ENCODE measurements around the gene KRTAP26-1.

DNA sequence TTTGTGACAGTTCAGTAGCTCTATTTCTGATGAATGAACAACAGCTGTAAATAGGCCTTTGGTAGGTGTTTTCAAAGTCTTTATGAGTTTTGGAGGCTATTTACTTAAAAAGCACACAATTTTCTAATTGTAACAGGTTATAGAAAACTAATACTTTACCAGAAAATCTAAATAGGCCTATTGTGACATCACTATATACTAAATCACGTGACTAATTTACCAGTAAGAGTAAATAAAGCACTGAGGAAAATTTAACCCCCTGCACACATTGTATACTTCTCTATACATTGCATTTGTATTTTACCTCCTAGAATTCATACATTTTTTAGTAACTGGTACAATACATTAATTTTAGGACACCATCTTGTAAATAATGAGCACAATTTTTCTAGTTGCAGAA is 15.0 kb downstream of the KRTAP26-1 start:
- no peak for TF ChIP-seq POLR2A (IDR thresholded peaks at IDR 0.05)
- TF ChIP-seq, protein P1, sequence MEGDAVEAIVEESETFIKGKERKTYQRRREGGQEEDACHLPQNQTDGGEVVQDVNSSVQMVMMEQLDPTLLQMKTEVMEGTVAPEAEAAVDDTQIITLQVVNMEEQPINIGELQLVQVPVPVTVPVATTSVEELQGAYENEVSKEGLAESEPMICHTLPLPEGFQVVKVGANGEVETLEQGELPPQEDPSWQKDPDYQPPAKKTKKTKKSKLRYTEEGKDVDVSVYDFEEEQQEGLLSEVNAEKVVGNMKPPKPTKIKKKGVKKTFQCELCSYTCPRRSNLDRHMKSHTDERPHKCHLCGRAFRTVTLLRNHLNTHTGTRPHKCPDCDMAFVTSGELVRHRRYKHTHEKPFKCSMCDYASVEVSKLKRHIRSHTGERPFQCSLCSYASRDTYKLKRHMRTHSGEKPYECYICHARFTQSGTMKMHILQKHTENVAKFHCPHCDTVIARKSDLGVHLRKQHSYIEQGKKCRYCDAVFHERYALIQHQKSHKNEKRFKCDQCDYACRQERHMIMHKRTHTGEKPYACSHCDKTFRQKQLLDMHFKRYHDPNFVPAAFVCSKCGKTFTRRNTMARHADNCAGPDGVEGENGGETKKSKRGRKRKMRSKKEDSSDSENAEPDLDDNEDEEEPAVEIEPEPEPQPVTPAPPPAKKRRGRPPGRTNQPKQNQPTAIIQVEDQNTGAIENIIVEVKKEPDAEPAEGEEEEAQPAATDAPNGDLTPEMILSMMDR (IDR thresholded peaks at IDR 0.05): no peak
